HG03025 (cell line): ENCODE results near the gene DRAM2.

Source experiments
- ATAC-seq: cut with Tn5 transposase; IDR thresholded peaks from one replicate; pipeline ENCODE4 v1.9.1; 2021; ENCODE audit warnings: mild to moderate bottlenecking, moderate library complexity; ENCODE audit not compliant: unreplicated experiment, low FRiP score

The DRAM2 gene

DNA sequence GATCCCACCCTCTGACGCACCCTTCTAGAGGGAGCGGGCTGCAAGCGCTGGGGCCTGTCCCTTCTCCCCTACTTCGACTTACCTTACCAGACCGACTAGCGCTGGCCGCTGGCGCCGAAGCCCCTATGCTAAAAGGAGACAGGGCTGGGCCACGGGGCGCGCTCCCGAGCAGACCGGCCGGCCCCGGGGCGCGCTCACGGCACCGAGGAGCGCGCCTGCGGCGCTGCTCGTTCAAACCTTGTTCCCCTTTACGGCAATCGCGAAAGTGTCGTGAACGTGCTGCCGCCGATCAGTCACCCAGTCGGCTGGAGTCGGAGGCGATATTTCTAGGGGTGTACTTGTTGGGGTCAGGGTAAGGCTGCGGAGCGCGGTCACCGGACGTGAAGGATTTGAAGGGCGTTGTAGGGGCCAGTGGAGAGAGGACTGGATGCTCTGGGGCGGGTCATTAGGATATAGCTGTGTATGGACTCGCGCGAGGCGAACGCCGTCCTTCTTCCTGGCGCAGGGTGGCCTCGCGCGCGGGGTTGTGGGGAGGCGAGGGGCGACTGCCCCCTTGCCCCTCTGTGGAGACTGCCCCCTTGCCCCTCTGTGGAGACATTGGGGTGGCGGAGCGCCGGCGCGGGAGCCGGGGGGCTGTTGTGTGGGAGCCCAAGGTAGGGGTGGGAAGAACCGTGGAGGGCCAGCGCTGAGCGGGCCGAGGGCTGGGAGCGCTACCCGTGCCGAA lies at the start of gene DRAM2, which contains the start of gene CEPT1:
Gene DRAM2, minus strand, starts transcription at position 138 of the 724 bp plus-strand sequence. CDS start 8,539 bp downstream, outside the sequence.
Gene CEPT1, plus strand, starts transcription at position 268 of the 724 bp plus-strand sequence. CDS start 7,492 bp downstream, outside the sequence.
- peak; percentile 63 for ATAC-seq

DNA sequence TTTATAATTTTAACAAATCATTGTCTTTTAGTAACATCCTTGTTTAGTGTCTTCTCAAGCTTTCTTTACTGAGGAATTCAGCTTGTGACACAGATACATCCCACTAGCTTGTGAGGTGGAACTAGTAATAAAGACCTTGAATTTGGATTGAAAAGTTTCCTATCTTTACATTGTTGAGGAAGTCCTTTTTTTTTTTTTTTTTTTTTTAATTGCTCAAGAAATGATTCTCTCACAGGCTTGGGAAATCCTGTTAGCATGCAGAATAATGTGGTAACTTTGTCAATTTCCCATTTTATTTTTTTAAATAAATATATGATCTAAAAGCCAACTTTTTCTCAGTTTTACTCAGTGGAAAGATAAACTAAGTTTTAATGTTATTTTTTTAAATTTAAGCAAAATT lies 44.8 kb upstream of the DRAM2 start:
- ATAC-seq, result no peak

DNA sequence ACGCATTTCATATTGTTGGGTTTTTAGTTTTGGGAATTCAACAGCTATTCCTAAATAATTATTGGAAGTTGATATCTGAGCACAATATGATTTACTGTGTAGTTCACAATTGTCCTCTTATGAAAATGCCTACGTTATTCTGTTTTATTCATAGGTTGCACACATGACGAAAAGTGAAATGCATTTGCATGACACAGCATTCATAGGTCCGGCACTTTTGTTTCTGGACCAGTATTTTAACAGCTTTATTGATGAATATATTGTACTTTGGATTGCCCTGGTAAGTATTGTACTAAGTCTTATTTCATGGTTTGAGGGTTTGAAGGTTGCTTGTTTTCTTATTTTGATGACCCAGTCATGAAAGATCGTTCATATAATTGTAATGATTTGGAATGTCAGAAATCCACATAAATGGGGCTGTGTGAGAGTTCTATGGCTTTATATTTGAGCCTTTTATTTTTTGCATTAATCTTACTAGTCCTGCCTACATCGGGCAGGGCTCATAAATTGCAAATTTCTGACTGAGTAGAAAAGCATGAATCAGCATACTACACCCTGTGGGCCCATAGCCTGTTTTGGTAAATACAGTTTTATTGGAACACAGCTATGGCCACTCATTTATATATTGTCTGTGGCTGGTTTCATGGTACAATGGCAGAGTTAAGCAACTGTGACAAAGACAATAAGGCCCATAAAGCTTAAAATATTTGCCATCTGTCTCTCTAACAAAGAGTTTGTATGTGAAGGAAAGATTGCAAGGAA lies 43.6 kb upstream of the DRAM2 start:
- no peak for ATAC-seq

DNA sequence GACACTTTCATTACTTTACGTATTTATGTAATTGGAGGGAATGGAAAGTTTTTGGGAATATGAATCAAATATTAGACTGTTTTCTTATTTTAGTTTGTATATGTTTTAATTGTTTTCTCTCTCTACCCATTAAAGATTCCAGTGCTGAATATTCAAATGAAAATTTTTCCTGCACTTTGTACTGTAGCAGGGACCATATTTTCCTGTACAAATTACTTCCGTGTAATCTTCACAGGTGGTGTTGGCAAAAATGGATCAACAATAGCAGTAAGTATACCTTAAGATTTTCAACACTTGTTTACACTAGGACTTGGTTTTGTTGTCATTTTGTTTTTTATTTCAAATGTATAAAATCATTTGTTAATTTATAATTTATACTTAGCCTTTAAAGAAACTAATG lies 42.2 kb upstream of the DRAM2 start:
- ATAC-seq, result no peak

DNA sequence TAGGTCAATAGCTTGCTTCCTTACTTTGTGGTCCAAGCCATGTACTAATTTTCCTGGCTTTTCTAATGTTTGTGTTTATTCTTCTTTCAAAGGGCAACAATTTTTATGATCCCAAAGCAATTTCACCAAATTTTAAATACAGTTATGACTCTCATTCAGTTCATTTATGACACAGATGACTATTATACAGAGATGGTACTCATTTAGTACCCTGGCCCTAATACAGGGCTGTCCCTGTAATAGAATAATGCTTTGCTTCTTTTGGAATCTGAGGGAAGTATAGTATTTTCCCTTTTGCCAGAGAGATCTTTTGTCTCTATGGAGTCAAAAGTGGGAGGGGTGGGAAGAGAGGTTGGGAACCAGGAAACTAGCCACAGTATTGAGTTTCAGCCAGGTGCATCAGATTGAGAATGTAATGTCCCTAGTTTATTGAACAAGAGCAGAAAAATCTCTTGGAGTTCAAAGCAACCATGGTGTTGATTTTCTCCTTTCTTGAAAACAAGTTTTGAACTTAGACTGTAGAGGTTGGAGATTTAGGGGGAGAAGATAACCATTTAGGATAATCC lies 40.2 kb upstream of the DRAM2 start:
- ATAC-seq, result no peak

DNA sequence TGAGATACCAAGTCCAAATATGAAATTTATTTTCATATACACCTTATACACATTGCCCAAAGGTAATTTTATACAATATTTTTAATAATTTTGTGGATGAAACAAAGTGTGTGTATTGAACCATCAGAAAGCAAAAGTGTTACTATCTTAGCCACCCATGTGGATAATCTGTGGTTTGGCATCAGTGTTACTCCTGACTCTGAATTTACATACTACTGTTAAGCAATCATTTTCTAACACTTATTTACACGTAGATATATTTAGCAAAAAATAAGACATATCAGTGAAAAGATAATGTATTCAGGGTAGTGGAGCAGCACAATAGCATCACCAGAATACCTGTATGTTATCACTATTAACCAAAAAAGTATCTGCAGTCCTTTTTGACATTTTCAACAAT lies 36.8 kb upstream of the DRAM2 start:
- ATAC-seq, result no peak

DNA sequence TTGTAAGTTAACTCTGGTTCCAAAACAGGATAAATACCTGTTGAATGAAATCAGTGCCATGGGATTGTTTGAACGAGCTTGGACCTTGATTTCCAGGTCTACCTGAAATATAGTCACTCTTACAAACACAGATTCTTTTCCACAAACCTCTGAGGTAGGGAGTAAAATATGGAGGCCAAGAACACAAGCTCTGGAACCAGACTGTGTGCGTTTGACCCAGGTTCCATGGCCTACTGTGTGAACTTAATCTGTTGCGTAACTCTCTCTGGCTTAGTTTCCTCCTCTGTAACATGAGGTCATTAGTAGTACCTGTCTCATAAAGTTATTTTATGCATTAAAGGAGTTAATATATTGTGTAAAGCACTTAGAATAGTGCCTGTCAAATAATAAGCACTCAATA lies 35.5 kb upstream of the DRAM2 start:
- no peak for ATAC-seq

DNA sequence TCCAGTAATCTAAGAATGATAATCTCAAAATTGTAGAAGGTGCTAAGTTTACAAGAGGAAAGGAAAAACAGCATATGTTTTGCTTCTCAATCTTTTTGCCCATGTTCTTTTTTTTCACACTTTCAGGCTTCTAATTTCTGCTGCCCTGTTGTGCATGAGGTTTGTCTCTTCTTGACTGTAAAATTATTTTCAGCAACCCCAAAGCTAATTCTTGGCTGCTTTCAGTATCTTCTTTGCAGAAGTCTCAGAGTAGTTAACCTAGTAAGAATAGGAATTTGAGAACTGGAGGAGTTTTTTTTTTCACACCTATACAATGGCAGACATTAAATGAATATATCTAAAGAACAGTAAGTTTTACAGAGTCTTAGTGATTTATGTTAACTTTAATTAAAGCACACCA lies 34.2 kb upstream of the DRAM2 start:
- no peak for ATAC-seq

DNA sequence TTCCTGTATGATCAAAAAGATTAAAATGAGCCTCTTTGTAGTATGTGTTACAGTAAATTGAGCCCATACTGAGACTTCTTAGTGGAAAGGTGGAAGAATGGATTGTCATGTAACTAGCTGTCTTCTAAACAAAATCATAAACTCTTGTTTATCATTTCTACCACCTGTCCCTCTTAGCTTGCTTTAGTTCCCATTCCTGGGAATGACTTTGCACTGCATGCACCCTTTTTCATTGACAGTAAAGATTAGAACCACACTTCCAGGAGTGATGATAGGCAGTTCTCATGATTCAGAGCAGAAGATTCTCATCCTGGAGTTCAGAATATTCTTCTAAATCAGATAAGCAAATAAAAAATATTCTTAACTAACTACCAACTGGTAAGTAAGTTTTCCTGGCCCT lies 32.6 kb upstream of the DRAM2 start:
- no peak for ATAC-seq

DNA sequence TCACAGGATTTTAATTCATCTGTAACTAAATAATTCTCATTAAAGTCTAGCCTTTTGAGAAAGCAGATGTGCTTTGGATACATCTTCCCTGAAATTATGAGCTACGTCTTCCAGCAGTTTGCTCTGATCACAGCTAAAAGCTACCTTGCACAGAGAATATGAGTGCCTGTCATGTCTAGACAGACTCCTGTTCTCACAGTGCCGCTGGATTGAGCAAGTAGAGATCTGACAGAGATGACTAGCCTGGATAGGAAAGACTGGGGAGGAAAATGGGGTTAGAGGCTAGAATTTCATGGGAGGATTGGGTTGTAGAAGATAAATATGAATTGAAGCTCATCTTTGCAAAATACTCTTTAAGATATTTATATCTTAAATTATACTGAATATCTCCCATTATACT lies 24.3 kb upstream of the DRAM2 start:
- no peak for ATAC-seq

DNA sequence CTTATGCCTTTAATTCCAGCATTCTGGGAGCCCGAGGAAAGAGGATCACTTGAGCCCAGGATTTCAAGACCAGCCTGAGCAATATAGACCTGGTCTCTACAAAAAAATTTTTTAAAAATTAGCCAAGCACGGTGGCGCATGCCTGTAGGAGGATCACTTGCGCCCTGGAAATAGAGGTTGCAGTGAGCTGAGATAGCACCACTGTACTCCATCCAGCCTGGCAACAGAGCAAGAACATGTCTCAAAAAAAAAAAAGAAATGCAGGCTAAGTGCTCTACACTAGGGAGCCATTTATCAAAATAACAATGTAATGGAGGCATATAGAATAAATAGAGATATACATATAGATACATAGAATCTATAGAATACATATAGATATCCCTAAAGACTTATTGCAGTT lies 23.5 kb upstream of the DRAM2 start:
- no peak for ATAC-seq

DNA sequence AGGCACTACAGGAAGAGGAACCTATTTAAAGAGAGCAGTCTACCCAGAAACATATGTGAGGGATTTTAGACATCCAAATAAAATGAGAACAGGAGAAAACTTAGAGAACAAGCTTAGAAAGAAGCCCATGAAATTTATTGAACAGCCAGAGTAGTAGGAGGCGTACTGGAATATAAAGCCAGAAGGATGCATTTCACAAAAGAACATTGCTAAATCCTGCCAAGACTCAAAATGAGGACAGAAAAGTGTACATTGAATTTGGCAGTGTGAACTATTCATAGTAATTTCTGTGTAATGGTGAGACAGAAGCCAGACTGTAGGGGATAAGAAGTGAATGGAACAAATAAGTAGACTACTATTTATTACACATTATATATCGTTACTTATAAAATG lies 22.6 kb upstream of the DRAM2 start:
- no peak for ATAC-seq

DNA sequence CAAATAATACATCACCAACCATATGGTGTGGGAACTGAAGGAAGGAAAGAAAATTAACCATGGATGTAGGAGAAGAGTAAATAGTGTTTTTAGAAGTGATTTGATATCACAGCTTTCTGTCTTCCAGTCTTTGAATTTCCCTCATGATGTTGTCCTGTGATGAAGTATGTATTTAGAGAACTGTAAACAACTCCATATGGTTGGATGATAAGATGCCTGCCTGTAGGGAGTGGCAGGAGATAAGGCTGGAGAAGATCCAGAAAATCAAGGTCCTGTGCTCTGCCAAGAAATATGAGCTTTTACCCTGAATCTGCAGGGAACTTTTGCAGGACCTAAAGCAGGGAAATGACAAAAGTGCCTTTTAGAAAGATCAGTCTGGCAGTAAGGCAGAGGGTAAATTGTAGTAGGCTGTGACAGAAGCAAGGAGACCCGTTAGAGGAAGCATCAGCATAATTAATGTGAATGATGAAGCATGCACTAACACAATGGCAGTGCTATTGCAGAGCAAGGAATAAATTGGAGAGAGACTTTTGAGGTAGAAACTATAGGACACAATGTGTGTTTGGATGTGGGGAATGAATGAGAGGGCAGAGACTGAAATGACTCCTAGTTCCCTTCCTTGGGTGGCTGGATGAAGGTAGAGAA lies 22.1 kb upstream of the DRAM2 start:
- ATAC-seq, result no peak

DNA sequence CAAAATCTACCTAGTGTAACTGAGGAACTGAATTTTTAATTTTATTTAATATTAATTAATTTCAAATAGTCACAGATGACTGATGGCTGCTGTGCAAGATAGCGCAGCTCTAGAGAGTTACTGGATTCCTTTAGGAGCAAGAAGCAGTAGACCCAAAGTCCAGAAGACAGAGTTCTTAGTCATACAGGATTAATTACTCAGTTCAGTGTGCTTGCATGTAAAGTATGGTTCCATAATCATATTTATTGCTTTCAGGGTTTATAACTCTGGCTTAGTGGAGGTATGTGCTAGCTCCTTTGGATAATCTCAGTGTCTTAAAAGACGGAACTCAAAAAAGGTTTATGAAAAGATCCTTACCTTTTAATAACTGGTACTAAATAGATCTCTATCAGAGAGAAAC lies 17.5 kb upstream of the DRAM2 start:
- no peak for ATAC-seq

DNA sequence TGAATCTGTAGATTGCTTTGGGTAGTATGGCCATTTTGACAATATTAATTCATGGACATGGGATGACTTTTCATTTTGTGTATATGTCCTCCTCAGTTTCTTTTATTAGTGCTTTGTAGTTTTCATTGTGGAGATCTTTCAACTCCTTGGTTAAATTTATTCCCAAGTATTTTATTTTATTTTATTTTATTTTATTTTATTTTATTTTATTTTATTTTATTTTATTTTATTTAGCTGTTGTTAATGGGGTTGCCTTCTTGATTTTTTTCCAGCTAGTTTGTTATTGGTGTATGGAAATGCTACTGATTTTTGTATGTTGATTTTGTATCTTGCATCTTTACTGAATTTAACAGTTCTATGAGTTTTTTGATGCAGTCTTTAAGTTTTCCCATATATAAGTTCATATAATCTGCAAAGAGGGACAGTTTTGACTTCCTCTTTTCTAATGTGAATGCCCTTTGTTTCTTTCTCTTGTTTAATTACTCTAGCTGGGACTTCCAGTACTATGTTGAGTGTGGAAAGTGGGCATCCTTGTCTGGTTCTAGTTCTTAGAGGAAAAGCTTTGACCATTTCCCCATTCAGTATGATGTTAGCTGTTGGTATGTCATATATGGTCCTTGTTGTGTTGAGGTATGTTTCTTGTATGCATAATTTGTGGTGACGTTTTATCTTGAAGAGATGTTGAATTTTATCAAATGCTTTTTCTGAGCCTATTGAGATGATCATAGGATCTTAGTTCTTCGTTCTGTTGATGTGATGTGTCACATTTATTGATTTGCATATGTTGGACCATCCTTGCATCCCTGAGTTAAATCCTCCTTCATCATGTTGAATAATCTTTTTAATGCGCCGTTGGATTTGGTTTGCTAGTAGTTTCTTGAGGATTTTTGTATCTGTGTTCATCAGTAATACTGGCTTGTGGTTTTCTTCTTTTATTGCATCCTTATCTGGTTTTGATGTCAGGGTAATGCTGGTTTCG lies 14.4 kb upstream of the DRAM2 start:
- ATAC-seq, result no peak

DNA sequence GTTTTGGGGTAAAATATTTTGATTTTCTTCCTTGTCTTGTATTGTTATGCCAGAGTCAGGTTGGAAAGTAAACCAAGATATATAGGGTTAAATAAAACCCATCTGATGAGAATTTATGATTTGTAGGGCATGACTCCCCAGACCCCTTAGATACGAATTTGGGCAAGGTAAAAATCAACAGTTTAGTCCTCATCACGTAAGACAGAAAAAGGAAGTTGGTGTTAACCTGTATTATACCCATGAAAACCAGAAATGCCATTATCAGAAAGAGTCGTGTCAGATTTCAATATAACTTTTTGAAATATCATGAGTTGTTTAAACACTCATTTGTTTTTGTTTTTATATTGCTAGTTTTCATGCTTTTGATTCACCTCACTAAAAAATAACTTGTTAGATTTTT lies 11.9 kb upstream of the DRAM2 start:
- ATAC-seq, result no peak

DNA sequence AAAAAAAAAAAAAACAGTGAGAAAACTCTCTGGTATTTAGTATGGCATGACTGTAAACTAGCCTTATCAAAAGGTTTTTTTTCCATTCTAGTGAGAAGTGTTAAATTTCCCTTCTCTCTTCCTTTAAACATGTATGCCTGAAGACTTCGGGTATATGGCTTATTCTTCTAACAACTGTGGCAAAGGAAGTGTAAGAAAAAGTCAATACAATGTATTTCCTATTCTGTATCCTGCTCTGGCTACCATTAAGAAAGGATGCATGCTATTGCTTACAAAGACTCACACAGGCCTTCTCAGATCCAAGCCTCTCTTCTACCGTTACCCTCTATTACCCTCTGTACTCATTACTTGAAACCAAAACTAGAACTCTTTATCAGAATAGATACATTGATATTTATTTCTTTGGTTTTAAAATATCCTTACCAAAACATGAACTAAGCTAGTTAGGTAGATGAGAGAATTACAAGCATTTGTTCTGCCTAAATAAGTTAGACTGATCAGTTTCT lies 8.5 kb upstream of the DRAM2 start:
- ATAC-seq, result no peak

DNA sequence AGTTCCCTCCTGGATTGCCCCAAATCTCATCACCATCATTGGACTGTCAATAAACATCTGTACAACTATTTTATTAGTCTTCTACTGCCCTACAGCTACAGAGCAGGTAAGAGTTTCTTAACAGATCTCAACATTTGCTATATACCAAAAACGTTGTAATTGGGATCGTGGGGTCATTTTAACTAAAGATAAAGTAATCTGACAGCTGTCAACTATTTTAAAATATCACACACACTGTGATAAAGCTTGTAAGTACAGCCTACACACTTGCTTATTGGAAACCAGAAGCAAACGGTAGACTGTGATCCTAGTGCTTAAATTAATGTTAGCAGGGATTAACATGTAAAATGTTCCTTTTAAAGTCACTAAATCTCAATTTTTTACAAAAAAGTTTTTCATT lies 8.1 kb upstream of the DRAM2 start:
- no peak for ATAC-seq

DNA sequence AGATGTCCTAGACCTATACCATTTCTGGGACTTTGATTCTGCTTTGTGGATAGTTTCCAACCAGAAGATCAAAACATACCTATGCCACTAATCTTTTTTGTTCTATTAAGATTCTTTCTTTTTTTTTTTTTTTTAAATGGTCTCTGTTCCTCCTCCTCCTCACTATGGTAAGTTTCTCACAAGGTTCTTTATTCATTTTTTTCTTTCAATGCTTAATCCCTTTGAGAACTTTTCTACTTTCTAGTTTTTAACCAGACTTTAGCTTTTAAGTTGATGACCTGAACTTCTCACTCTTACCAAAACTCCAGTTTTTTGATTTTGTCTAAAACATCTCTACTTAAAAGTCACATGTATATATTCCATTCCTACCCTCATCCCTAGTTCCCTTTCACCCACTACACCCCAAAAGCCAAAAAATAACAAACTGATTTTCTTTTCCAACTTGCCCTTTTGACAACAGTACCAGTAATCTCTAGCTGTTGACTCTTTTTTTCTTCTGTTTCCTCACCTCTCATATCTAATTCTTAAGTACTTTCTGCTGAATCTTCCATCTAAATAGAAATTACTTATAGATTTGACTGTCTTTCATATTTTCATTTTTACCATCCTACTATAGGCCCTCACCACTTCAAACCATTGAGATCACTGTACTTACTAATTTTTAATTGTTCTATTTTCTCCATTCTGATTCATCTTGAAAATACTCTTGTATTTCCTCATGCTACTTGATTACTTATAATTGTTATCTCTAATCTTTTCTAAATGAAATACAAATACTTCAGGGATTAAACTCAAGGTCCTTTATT lies 6.3 kb upstream of the DRAM2 start:
- no peak for ATAC-seq
